ENCODE measurements around the gene MSTN.

DNA sequence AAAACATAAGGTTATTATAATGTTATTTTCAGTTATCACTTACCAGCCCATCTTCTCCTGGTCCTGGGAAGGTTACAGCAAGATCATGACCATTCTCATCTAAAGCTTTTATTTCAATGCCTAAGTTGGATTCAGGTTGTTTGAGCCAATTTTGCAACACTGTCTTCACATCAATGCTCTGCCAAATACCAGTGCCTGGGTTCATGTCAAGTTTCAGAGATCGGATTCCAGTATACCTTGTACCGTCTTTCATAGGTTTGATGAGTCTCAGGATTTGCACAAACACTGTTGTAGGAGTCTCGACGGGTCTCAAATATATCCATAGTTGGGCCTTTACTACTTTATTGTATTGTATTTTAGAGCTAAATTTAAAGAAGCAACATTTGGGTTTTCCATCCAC, 2.5 kb downstream of the MSTN start:
- TF ChIP-seq ZFP30 (CRISPR knock-in tag; IDR thresholded peaks at IDR 0.05): no peak
- TF ChIP-seq ARNTL (CRISPR knock-in tag; IDR thresholded peaks at IDR 0.05; ENCODE audit: borderline replicate concordance, low read depth): no peak
- no peak for TF ChIP-seq ZFP3 (CRISPR knock-in tag; IDR thresholded peaks at IDR 0.05)
- TF ChIP-seq, protein P1, sequence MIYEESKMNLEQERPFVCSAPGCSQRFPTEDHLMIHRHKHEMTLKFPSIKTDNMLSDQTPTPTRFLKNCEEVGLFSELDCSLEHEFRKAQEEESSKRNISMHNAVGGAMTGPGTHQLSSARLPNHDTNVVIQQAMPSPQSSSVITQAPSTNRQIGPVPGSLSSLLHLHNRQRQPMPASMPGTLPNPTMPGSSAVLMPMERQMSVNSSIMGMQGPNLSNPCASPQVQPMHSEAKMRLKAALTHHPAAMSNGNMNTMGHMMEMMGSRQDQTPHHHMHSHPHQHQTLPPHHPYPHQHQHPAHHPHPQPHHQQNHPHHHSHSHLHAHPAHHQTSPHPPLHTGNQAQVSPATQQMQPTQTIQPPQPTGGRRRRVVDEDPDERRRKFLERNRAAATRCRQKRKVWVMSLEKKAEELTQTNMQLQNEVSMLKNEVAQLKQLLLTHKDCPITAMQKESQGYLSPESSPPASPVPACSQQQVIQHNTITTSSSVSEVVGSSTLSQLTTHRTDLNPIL (CRISPR knock-in tag; IDR thresholded peaks at IDR 0.05; ENCODE audit: low read depth): no peak
- TF ChIP-seq RARB (CRISPR knock-in tag; IDR thresholded peaks at IDR 0.05): no peak
- no peak for TF ChIP-seq GLIS3 (CRISPR knock-in tag; IDR thresholded peaks at IDR 0.05)
- TF ChIP-seq, protein P2, sequence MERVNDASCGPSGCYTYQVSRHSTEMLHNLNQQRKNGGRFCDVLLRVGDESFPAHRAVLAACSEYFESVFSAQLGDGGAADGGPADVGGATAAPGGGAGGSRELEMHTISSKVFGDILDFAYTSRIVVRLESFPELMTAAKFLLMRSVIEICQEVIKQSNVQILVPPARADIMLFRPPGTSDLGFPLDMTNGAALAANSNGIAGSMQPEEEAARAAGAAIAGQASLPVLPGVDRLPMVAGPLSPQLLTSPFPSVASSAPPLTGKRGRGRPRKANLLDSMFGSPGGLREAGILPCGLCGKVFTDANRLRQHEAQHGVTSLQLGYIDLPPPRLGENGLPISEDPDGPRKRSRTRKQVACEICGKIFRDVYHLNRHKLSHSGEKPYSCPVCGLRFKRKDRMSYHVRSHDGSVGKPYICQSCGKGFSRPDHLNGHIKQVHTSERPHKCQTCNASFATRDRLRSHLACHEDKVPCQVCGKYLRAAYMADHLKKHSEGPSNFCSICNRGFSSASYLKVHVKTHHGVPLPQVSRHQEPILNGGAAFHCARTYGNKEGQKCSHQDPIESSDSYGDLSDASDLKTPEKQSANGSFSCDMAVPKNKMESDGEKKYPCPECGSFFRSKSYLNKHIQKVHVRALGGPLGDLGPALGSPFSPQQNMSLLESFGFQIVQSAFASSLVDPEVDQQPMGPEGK (CRISPR knock-in tag; IDR thresholded peaks at IDR 0.05; ENCODE audit: borderline replicate concordance): no peak
- TF ChIP-seq TCF4 (CRISPR knock-in tag; IDR thresholded peaks at IDR 0.05; ENCODE audit: borderline replicate concordance): no peak
- TF ChIP-seq CSDC2 (CRISPR knock-in tag; IDR thresholded peaks at IDR 0.05): no peak
- TF ChIP-seq TOX (CRISPR knock-in tag; IDR thresholded peaks at IDR 0.05; ENCODE audit: borderline replicate concordance): no peak
- TF ChIP-seq, protein P3, sequence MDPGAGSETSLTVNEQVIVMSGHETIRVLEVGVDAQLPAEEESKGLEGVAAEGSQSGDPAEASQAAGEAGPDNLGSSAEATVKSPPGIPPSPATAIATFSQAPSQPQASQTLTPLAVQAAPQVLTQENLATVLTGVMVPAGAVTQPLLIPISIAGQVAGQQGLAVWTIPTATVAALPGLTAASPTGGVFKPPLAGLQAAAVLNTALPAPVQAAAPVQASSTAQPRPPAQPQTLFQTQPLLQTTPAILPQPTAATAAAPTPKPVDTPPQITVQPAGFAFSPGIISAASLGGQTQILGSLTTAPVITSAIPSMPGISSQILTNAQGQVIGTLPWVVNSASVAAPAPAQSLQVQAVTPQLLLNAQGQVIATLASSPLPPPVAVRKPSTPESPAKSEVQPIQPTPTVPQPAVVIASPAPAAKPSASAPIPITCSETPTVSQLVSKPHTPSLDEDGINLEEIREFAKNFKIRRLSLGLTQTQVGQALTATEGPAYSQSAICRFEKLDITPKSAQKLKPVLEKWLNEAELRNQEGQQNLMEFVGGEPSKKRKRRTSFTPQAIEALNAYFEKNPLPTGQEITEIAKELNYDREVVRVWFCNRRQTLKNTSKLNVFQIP (CRISPR knock-in tag; IDR thresholded peaks at IDR 0.05; ENCODE audit: borderline replicate concordance, low read depth): no peak
- no peak for TF ChIP-seq ZC3H10 (CRISPR knock-in tag; IDR thresholded peaks at IDR 0.05)
- TF ChIP-seq, protein P4, sequence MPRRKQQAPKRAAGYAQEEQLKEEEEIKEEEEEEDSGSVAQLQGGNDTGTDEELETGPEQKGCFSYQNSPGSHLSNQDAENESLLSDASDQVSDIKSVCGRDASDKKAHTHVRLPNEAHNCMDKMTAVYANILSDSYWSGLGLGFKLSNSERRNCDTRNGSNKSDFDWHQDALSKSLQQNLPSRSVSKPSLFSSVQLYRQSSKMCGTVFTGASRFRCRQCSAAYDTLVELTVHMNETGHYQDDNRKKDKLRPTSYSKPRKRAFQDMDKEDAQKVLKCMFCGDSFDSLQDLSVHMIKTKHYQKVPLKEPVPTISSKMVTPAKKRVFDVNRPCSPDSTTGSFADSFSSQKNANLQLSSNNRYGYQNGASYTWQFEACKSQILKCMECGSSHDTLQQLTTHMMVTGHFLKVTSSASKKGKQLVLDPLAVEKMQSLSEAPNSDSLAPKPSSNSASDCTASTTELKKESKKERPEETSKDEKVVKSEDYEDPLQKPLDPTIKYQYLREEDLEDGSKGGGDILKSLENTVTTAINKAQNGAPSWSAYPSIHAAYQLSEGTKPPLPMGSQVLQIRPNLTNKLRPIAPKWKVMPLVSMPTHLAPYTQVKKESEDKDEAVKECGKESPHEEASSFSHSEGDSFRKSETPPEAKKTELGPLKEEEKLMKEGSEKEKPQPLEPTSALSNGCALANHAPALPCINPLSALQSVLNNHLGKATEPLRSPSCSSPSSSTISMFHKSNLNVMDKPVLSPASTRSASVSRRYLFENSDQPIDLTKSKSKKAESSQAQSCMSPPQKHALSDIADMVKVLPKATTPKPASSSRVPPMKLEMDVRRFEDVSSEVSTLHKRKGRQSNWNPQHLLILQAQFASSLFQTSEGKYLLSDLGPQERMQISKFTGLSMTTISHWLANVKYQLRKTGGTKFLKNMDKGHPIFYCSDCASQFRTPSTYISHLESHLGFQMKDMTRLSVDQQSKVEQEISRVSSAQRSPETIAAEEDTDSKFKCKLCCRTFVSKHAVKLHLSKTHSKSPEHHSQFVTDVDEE (CRISPR knock-in tag; IDR thresholded peaks at IDR 0.05): no peak
